HEK293T (cell line): Measurements from ENCODE around the gene CCDC102B.

ENCODE experiments used
- FOXK2 ChIP-seq: fragments of 450-650 bp; IDR thresholded peaks from 2 replicates; pipeline ENCODE4 v1.6.1; 2016; ENCODE audit warnings: mild to moderate bottlenecking
- L3MBTL2 ChIP-seq: fragments of 450-650 bp; conservative IDR thresholded peaks from 2 replicates; pipeline ENCODE4 v1.6.1; 2016; ENCODE audit warnings: mild to moderate bottlenecking
- LEF1 ChIP-seq: fragments of 450-650 bp; IDR thresholded peaks from 2 replicates; pipeline ENCODE4 v1.6.1; 2017; ENCODE audit warnings: mild to moderate bottlenecking, borderline replicate concordance
- TARDBP ChIP-seq: fragments of 450-650 bp; IDR thresholded peaks from 2 replicates; pipeline ENCODE4 v1.6.1; 2016

- TF ChIP-seq FOXK2 (no peak), TARDBP (no peak), LEF1 (no peak), L3MBTL2 (no peak)
Observed at GRCh38 chr18:69097349-69097748, 299.5 kb downstream of the CCDC102B start.
